Karpas-422 (cell line): ENCODE results near the gene ACSM6. TPM values are rescaled to one million over a fixed set of nuclear protein-coding genes. Genes with fewer than 3 reads are reported as not detected.

Experiments used
- DNase-seq: peaks from one replicate; pipeline ENCODE4 v3.0.0-alpha.2; 2015
- H2AFZ ChIP-seq: fragments of 200-600 bp; sonication (generic); 2 replicates; pipeline ENCODE4 v1.6.1; 2014; ENCODE audit warnings: antibody characterized with exemption, low read length, mixed read lengths
- H3K27ac ChIP-seq: fragments of 200-600 bp; sonication (generic); 2 replicates; pipeline ENCODE4 v1.5.1; 2014; ENCODE audit warnings: mild to moderate bottlenecking, low read length, moderate library complexity
- H3K27me3 ChIP-seq: fragments of 200-600 bp; sonication (generic); 2 replicates; pipeline ENCODE4 v1.6.1; 2014; ENCODE audit warnings: low read length, mixed read lengths
- H3K36me3 ChIP-seq: fragments of 200-600 bp; sonication (generic); 2 replicates; pipeline ENCODE4 v1.6.1; 2014; ENCODE audit warnings: low read length, mixed read lengths; ENCODE audit not compliant: insufficient read depth
- H3K4me1 ChIP-seq: fragments of 200-600 bp; sonication (generic); 2 replicates; pipeline ENCODE4 v1.6.1; 2014; ENCODE audit warnings: mild to moderate bottlenecking, low read length, mixed read lengths
- H3K4me2 ChIP-seq: fragments of 200-600 bp; sonication (generic); 2 replicates; pipeline ENCODE4 v1.6.1; 2014; ENCODE audit warnings: low read length, low read depth, mild to moderate bottlenecking; ENCODE audit not compliant: poor library complexity, severe bottlenecking
- H3K4me3 ChIP-seq: fragments of 200-600 bp; sonication (generic); 2 replicates; pipeline ENCODE4 v1.5.1; 2014; ENCODE audit warnings: mild to moderate bottlenecking, antibody characterized with exemption, low read length, mixed read lengths
- H3K79me2 ChIP-seq: fragments of 200-600 bp; sonication (generic); 2 replicates; pipeline ENCODE4 v1.6.1; 2014; ENCODE audit warnings: mild to moderate bottlenecking, low read length, mixed read lengths
- H3K9ac ChIP-seq: fragments of 200-600 bp; sonication (generic); 2 replicates; pipeline ENCODE4 v1.6.0; 2014; ENCODE audit warnings: low read length
- H3K9me2 ChIP-seq: fragments of 200-600 bp; sonication (generic), shearing (Covaris generic); replicated peaks from 2 replicates; pipeline ENCODE4 v1.6.0; 2014; ENCODE audit warnings: mild to moderate bottlenecking, low read length, moderate library complexity; ENCODE audit not compliant: insufficient read depth
- H3K9me3 ChIP-seq: fragments of 300-700, 200-600 bp; sonication (generic); 2 replicates; pipeline ENCODE4 v1.6.1; 2014; ENCODE audit warnings: low read length, mixed read lengths
- H4K20me1 ChIP-seq: fragments of 200-600 bp; sonication (generic); 2 replicates; pipeline ENCODE4 v1.6.1; 2014; ENCODE audit warnings: mild to moderate bottlenecking, antibody characterized with exemption, low read length, low read depth; ENCODE audit not compliant: insufficient read depth
- total RNA-seq: library from RNA; depleted of rRNA; stranded (reverse); fragments of >200 nt; shearing (Covaris generic); gene quantifications from 2 replicates; pipeline ENCODE4 v1.2.3, GENCODE V29; 2014; ENCODE audit warnings: low replicate concordance; rRNA removed

The ACSM6 gene
- total RNA-seq: not detected in 2 replicates

GRCh38 chr10:95193944-95194343, at the start of gene ACSM6:
ACSM6 (plus strand) TSS chr10:95194238; CDS start chr10:95194486, 248 bp downstream.
- Histone ChIP-seq H3K9me3 (no peaks in the 10 kb centered on the region), H3K4me3 (no peak within 1 kb of the TSS), H4K20me1 (no peaks in the 10 kb centered on the region), H2AFZ (no peak within 1 kb of the TSS), H3K9ac (no peak within 1 kb of the TSS), H3K27me3 (no peaks in the 10 kb centered on the region), H3K79me2 (no peaks in the 10 kb centered on the region), H3K27ac (no peak within 1 kb of the TSS), H3K4me1 (no peaks in the 10 kb centered on the region), H3K36me3 (no peaks in the 10 kb centered on the region), H3K4me2 (no peak within 1 kb of the TSS), H3K9me2 (no peaks in the 10 kb centered on the region)
- DNase-seq: no peak

GRCh38 chr10:95168694-95169093, 25.3 kb upstream of the ACSM6 start:
- Histone ChIP-seq H3K36me3 (no peaks in the 10 kb centered on the region), H3K9ac (no peak overlapping the region), H3K4me2 (no peak overlapping the region), H4K20me1 (no peaks in the 10 kb centered on the region), H3K4me1 (no peaks in the 10 kb centered on the region), H3K9me2 (no peaks in the 10 kb centered on the region), H3K9me3 (no peaks in the 10 kb centered on the region), H2AFZ (no peak overlapping the region), H3K4me3 (no peak overlapping the region), H3K27ac (no peak overlapping the region), H3K27me3 (no peaks in the 10 kb centered on the region), H3K79me2 (no peaks in the 10 kb centered on the region)
- DNase-seq: no peak

- Histone ChIP-seq H3K27ac (no peak overlapping the region), H3K4me2 (no peak overlapping the region), H3K36me3 (no peaks in the 10 kb centered on the region), H3K27me3 (no peaks in the 10 kb centered on the region), H4K20me1 (no peaks in the 10 kb centered on the region), H3K4me1 (no peaks in the 10 kb centered on the region), H3K4me3 (no peak overlapping the region), H2AFZ (no peak overlapping the region), H3K9ac (no peak overlapping the region), H3K9me2 (no peaks in the 10 kb centered on the region), H3K9me3 (no peaks in the 10 kb centered on the region), H3K79me2 (no peaks in the 10 kb centered on the region)
- DNase-seq: no peak
These were observed 24.5 kb upstream of the ACSM6 start for GRCh38 chr10:95169522-95169921.

GRCh38 chr10:95170790-95171189, 23.2 kb upstream of the ACSM6 start:
- H3K4me1 ChIP-seq: no peaks in the 10 kb centered on the region

GRCh38 chr10:95171336-95171735, 22.7 kb upstream of the ACSM6 start:
- Histone ChIP-seq H3K4me1 (no peaks in the 10 kb centered on the region), H3K27me3 (no peaks in the 10 kb centered on the region), H3K9me3 (no peaks in the 10 kb centered on the region), H3K4me3 (no peak overlapping the region), H4K20me1 (no peaks in the 10 kb centered on the region), H3K4me2 (no peak overlapping the region), H2AFZ (no peak overlapping the region), H3K9me2 (no peaks in the 10 kb centered on the region), H3K79me2 (no peaks in the 10 kb centered on the region), H3K27ac (no peak overlapping the region), H3K36me3 (no peaks in the 10 kb centered on the region), H3K9ac (no peak overlapping the region)
- DNase-seq: no peak

More at GRCh38 chr10:95170790-95171189, 23.2 kb upstream of the ACSM6 start:
- H3K4me3 ChIP-seq: no peak overlapping the region
- H3K9ac ChIP-seq: no peak overlapping the region
- DNase-seq: no peak
- no peaks in the 10 kb centered on the region for H3K27me3 ChIP-seq
- no peaks in the 10 kb centered on the region for H3K79me2 ChIP-seq
- H3K27ac ChIP-seq: no peak overlapping the region
- no peaks in the 10 kb centered on the region for H3K9me2 ChIP-seq
- no peaks in the 10 kb centered on the region for H4K20me1 ChIP-seq
- H3K9me3 ChIP-seq: no peaks in the 10 kb centered on the region
- no peaks in the 10 kb centered on the region for H3K36me3 ChIP-seq
- H3K4me2 ChIP-seq: no peak overlapping the region
- H2AFZ ChIP-seq: no peak overlapping the region

GRCh38 chr10:95172851-95173250, 21.2 kb upstream of the ACSM6 start:
- Histone ChIP-seq H3K79me2 (no peaks in the 10 kb centered on the region), H3K27me3 (no peaks in the 10 kb centered on the region), H3K9me3 (no peaks in the 10 kb centered on the region), H3K36me3 (no peaks in the 10 kb centered on the region), H3K4me1 (no peaks in the 10 kb centered on the region), H3K9ac (no peak overlapping the region), H3K27ac (no peak overlapping the region), H3K9me2 (no peaks in the 10 kb centered on the region), H3K4me3 (no peak overlapping the region), H2AFZ (no peak overlapping the region), H4K20me1 (no peaks in the 10 kb centered on the region), H3K4me2 (no peak overlapping the region)
- DNase-seq: no peak

- H4K20me1 ChIP-seq: no peaks in the 10 kb centered on the region
- H3K36me3 ChIP-seq: no peaks in the 10 kb centered on the region
- H3K9me2 ChIP-seq: no peaks in the 10 kb centered on the region
- no peaks in the 10 kb centered on the region for H3K79me2 ChIP-seq
- no peak overlapping the region for H2AFZ ChIP-seq
- no peak overlapping the region for H3K27ac ChIP-seq
- no peaks in the 10 kb centered on the region for H3K9me3 ChIP-seq
- H3K9ac ChIP-seq: no peak overlapping the region
- no peak overlapping the region for H3K4me2 ChIP-seq
- no peaks in the 10 kb centered on the region for H3K4me1 ChIP-seq
- H3K27me3 ChIP-seq: no peaks in the 10 kb centered on the region
- no peak for DNase-seq
- H3K4me3 ChIP-seq: no peak overlapping the region
These were observed 17.9 kb upstream of the ACSM6 start for GRCh38 chr10:95176101-95176500.

- no peak overlapping the region for H3K9ac ChIP-seq
- H3K4me1 ChIP-seq: no peaks in the 10 kb centered on the region
- no peaks in the 10 kb centered on the region for H3K9me3 ChIP-seq
- no peak for DNase-seq
- H2AFZ ChIP-seq: no peak overlapping the region
- H3K79me2 ChIP-seq: no peaks in the 10 kb centered on the region
- no peaks in the 10 kb centered on the region for H4K20me1 ChIP-seq
- H3K9me2 ChIP-seq: no peaks in the 10 kb centered on the region
- H3K36me3 ChIP-seq: no peaks in the 10 kb centered on the region
- no peaks in the 10 kb centered on the region for H3K27me3 ChIP-seq
- H3K4me3 ChIP-seq: no peak overlapping the region
- no peak overlapping the region for H3K4me2 ChIP-seq
- H3K27ac ChIP-seq: no peak overlapping the region
These were observed 16.6 kb upstream of the ACSM6 start for GRCh38 chr10:95177429-95177828.

- Histone ChIP-seq H3K79me2 (no peaks in the 10 kb centered on the region), H3K4me2 (no peak overlapping the region), H3K4me3 (no peak overlapping the region), H3K27me3 (no peaks in the 10 kb centered on the region), H3K36me3 (no peaks in the 10 kb centered on the region), H3K9me2 (no peaks in the 10 kb centered on the region), H3K27ac (no peak overlapping the region), H4K20me1 (no peaks in the 10 kb centered on the region), H3K4me1 (no peaks in the 10 kb centered on the region), H3K9me3 (no peaks in the 10 kb centered on the region), H2AFZ (no peak overlapping the region), H3K9ac (no peak overlapping the region)
- DNase-seq: no peak
These were observed 15.8 kb upstream of the ACSM6 start for GRCh38 chr10:95178266-95178665.
